HG03571 (cell line): ENCODE data around the gene KRT86.
"Not testable (repeated sequence)": the region's sequence is repeated elsewhere in the genome, so short reads cannot be mapped to it uniquely, and the experiment has no call there.

Experiments used
- ATAC-seq: cut with Tn5 transposase; IDR thresholded peaks from one replicate; pipeline ENCODE4 v1.9.1; 2021; ENCODE audit not compliant: unreplicated experiment

KRT86 gene

DNA sequence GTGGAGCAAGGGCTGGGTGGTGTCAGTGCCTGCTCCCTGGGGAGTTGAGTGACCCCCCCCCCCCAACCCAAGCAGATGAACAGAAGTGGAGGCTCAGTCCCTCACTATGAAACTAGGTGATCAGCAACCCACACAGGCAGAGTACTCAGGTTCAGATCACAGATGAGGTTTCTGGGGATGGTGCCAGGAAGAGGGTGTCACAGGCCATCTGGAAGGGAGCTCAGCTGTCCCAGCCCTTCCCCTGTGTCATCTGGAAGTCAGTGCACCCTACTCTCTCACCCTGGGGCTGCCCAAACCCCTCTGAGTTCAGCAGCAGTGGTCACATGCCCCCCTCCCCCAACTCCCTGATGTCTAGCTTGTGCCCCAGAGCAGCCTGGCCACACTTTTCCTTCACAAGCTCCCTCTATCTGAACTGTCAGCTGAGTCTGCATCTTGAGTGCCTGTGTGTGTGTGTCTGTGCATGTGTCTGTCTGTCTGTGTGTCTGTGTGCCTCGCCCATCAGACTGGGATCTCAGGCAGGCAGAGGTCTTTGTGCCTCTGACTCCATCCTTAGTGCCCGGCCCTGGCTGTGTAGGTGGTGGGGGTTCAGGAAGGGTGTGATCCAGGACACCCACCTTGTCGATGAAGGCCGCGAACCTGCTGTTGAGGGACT is 16.2 kb downstream of the KRT86 start:
- not testable (repeated sequence) for ATAC-seq

DNA sequence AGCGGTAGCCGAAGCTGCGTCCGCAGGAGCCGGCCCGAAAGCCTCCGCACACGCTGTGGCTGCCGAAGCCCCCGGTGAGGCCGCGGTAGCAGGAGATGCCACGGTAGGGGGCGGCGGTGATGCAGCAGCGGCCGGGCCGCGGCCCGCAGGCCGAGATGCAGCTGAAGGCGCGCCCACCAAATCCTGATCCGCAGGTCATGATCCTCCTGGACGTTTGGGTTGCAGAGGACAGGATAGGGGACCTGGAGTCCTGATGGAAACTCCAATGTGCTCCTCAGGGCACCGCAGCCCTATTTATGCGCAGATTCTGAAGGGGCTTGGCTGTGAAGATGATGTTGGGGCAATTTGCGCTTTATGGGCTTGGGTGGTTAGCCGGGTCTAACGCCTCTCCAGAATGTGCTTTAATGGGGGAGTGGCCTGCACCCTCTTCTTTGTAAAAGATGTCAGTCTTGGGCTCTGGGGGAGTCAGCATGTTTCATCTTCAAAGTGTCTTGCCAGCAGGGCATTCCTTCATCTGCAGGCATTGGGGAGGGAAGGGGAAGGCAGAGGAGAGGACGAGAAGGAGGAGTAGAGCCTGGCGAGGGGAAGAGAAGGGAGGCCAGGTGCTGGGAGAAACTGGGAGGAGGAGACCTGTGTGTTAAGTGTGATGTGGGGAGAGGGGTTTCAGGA is 17.0 kb downstream of the KRT86 start, which contains the start of gene KRT81:
Gene KRT81, minus strand, starts transcription at position 268 of the 669 bp plus-strand sequence. Its CDS starts 69 bp downstream, at position 199.
- ATAC-seq, result no peak

DNA sequence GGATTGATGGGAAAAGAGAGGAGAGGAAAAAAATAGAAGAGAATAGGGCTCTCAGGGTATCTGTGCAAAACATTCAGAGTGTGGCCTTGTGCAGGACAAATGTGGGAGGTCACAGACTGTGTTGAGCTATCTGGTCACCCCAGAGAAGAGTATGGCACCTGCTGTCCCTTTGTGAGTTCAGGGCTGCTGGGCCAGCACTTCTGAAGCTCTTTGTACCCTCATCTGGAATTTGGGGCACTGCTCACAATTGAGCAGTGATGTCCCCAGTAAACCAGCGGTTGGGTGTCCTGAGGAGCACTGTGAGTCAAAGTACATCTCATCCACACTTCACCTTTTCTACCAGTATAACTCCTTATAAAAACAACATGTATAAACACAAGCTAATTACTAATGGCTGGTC is 19.5 kb downstream of the KRT86 start:
- ATAC-seq, result no peak

DNA sequence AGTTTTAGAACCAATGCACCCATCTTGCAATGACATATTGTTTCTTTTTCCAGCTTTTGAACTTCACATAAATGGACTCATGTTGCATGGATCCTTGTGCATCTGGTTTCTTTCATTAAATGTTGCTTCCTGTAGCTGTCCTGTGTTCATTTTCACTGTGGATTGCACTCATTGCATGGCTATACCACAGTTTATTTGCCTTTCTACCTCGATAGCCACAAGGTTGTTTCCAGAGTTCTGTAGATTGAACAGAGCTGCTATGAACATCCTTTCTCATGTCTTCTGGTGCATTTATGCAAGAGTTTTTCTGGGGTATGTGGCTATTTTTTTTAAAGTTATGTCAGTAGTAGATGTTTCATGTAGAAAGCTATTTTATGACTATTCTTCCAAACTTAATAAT is 20.4 kb downstream of the KRT86 start:
- ATAC-seq, result no peak

DNA sequence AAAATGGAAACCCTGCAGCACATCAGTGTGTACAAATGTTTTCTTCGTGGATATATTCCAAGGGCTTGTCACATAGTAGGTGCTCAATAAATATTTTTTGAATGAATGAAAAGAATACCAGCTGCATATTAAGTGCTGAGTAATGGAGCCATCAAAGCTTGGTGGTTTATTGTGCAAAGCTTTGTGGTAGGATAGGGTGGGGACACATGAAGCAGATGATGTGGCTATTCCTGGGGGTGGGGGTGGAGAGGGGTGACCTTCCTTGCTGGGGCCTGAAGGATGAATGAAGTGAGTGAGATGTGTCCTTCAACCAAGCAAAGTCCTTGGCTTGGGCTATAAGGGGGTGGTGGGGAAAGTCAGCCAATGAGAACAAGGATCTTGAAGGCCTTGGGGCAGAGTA is 21.2 kb downstream of the KRT86 start:
- ATAC-seq, result no peak

DNA sequence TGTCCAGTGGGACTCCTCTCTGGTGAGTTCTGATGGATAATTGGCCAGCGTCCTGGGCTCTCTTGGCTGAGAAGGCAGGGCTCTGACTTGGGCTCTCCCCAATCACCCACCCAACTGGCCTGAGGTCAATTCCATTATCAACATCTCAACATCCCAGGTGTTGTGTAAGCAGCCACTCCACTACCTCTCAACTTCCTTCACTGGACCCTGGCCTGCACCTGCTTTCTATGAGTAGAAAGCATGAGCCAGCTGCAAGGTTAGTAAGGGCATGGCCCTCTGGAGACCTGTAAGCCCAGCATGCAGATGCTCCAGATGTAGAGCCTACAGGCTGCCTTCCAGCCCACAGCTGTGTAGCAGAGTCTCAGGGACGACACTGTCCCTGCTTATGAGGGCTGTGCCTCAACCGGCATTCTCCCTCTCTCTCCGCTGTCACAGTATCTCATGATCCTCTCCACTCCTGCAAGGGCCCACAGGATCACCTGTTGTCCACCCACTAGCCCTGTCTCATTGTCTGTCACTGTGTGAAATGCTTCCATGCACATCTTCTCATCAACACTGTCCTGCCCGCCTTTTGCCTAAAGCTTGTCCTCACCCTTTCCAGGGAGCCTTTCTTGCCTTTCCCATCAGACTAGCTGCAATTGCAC is 22.2 kb downstream of the KRT86 start:
- no peak for ATAC-seq

DNA sequence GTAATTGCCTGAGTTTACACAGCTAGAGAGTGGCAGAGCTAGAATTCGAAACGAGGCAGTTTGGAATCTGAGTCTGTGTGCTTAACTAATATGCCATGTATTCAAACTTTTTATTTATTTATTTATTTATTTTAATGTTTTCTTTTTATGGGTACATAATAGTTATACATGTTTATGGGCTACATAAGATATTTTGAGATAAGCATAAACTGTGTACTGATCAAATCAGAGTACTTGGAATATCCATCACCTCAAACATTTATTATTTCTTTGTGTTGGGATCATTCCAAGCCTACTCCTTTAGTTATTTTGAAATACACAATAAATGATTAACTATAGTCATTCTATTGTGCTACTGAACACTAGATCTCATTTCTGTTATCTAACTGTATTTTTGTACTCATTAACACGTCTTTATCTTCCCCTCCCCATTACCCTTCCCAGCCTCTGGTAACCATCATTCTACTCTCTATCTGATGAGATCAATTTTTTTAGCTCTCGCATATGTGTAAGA is 24.3 kb downstream of the KRT86 start:
- no peak for ATAC-seq

DNA sequence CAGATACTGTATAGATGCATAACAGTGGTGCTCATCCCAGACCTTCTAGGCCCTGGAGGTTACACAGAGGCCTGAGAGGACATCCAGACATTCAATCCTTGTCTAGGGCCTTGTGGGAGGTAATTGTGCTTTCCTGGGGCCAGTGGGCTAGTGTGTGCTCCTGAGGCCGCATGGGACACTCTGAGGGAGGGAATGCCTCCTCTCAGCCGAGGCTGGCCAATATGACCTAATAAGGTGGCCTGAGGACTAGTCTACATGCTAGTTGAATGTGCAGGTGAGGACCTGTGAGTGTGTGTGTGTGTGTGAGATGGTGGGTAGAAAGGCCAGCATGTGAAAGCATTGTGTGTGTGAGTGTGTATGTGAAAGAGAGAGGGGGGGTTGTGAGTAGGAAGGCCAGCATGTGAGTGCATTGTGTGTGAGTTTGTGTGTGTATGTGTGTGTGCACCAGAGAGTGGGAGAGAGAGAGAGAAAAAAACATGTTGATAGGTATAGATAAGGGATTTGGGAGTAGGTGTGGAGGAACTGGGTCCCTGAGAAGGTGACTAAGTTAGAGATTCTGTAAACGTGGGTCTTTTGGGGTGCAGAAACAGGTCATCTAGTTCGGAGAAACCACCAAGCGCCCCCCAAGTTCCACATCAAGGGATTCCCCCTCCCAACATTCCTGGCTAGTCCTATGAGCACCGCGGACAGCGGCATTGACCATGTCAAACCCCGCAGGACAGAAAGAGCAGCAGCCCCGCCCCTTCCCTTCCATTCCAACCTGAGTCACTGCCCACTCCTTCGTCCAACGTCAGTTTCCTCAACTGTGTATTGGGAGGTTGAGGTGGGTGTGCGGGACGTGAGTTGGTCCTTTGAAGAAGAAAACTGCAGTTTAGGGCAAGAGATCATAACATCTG is 26.6 kb downstream of the KRT86 start:
- no peak for ATAC-seq

DNA sequence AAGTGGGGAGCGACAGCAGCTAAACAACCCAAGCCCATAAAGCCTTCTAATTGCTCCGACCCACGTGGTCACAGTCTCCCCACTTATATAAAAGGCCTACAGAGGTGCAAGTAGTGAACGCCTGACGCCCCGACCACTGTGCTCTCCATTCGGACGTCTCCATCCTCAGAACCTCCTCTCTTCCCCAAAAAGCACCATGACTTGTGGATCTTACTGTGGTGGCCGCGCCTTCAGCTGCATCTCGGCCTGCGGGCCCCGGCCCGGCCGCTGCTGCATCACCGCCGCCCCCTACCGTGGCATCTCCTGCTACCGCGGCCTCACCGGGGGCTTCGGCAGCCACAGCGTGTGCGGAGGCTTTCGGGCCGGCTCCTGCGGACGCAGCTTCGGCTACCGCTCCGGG is 27.3 kb downstream of the KRT86 start:
- ATAC-seq, result not testable (repeated sequence)

DNA sequence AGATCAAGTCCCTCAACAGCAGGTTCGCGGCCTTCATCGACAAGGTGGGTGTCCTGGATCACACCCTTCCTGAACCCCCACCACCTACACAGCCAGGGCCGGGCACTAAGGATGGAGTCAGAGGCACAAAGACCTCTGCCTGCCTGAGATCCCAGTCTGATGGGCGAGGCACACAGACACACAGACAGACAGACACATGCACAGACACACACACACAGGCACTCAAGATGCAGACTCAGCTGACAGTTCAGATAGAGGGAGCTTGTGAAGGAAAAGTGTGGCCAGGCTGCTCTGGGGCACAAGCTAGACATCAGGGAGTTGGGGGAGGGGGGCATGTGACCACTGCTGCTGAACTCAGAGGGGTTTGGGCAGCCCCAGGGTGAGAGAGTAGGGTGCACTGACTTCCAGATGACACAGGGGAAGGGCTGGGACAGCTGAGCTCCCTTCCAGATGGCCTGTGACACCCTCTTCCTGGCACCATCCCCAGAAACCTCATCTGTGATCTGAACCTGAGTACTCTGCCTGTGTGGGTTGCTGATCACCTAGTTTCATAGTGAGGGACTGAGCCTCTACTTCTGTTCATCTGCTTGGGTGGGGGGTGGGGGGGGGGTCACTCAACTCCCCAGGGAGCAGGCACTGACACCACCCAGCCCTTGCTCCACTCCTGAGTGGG is 27.9 kb downstream of the KRT86 start:
- ATAC-seq, result not testable (repeated sequence)

DNA sequence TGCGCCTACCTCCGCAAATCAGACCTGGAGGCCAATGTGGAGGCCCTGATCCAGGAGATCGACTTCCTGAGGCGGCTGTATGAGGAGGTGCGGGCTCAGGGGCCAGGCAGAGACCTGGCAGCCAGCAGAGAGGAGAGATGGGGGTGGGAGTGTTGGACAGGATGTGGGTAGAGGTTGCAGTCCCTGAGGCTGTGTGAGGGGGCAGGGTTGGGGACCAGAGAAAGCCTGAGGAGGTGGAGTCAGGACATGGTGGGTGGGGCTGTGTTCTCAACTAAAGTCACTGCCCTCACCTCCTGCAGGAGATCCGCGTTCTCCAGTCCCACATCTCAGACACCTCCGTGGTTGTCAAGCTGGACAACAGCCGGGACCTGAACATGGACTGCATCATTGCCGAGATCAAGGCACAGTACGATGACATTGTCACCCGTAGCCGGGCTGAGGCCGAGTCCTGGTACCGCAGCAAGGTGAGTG is 30.5 kb downstream of the KRT86 start:
- peak; percentile 89 for ATAC-seq

DNA sequence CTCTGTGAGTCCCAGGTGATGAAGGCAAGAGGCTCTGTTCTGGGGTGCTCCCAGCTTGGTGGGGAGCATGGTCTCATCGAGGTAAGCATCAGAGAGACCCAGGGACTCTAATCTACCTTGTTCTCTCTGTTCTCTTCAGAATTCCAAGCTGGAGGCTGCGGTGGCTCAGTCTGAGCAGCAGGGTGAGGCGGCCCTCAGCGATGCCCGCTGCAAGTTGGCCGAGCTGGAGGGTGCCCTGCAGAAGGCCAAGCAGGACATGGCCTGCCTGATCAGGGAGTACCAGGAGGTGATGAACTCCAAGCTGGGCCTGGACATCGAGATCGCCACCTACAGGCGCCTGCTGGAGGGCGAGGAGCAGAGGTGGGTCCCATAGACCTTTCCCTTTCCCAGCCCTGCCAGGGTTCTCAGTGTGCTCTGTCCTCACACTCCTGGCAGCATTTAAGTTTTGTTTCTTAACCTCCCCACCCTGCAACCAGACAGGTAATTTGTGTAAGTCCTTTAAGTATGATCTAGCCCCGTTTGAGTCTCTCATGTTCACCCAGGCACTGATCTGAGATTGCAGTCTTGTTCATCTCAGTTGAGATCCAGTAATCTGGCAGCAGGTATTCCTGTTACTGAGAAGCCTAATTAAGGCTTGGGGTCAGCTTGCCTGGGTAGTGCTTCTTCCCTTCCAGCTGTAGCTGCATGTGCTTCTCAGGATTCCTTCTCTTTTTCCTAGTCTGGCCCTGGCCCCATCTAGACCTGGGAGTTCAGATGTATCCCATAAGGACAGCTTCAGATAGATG is 31.7 kb downstream of the KRT86 start:
- no peak for ATAC-seq

DNA sequence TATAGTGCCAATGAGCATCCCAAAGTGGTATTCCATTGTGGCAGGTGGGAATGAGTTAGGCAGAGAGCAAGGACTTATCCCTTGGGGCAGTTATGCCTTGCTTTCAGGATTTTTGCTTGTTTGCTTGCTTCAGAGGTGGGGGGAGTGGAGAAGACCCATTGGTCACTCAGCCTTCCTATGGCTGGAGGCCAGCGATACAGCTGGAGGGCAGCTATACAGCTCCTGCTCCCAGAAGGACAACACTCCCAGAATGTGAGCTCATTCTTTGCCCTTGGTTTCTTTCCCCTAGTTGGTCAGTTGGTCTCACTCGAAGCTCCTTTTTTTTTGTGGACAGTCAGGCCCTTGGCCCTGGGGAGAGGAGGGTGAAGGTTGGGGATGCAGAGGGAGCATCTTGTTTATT is 32.3 kb downstream of the KRT86 start:
- ATAC-seq, result no peak

DNA sequence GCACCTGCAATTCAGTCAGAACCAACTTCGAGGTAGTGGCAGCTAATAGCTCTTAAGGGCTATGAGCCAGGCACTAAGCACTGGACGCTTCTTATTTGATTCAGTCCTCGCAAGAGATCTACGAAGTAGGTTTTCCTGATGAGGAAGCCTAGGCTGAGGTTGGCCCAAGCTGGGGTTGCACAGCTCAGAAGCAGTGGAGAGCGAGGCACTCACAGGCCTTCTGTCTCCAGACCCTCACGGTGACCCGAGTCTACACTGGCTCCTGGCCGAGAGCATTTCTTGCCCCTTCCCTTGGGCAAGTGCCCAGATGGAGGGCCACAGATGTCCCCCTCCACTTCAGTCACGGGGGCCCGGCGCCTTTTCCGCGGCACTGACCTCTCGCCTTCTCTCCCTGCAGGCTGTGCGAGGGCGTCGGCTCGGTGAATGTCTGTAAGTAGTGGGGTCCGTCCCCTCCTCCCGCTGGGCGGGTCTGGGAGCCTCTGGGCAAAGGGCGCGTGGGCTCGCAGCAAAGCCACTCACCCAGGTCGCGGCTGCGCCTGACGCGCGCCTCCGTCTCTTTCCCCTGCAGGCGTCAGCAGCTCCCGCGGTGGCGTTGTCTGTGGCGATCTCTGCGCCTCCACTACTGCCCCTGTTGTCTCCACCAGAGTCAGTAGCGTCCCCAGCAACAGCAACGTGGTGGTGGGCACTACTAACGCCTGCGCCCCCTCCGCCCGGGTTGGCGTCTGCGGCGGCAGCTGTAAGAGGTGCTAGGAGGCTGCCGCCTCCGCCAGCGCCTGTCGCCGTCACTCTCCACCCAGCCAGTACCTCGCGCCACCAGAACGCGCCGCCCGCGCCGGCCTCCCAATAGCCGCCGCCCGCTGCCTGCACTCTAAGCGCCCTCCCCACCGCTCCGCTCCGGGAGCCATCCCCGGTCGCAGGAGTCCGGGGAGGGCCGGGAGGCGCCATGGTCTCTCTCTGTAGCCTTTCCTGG is 33.7 kb downstream of the KRT86 start:
- ATAC-seq, result no peak

DNA sequence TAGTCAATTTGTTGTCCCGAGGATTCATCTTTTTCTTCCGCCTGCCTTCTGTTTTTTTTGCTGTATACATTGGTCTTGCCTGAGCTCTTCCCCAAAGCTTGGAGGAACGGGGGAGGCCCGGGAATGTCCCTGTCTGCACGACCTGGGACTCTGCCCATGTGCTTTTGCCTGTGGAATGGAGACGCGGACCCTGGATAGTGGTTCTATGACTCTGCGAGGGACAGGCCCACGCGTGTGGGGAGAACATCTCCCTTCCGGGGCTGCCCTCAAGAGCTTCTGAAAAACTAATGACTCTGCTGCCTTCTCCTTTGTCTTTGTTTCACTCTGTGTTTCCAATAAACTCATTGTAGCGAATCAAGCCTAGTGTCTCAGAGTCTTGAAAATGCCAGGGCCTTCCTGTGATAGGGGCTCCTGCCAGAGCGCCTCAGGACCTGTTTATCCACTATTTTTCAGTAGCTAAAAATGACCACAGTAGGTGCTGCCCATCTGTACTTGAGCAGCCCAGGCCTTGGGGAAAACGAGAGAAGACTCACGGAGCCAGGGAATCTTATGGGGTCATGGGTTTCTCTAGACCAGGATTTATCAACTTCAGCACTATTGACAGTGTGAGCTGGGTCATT is 34.5 kb downstream of the KRT86 start:
- no peak for ATAC-seq

DNA sequence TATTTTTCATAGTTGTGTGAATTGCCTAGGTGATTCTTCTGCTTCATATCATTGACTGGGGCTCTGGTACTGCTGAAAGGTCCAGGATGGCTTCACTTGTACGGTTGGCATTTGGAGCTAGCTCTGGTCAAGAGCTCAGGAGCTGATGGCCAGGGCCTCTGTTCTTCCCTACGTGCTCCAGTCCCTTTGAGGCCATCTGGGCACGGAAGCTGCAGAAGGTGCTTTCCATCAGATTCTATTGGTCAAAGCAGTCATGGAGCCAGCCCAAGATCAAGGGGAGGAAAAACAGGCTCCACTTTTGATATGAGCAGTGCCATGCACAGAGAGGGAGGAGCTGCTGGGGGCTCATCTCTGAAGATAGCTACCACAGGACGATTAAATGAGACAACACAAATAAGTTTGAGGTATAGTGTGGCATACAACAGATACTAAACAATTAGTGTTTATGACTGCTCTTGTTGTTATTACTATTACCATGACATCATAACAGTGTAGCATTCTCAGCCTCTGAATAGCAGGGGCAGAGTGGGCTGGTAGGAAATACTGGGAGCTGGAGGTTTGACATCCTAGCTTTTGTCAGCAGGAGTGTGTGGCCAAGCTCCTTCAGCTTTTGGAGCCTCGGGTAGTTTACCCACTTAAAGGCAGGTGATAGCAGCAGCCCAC is 36.3 kb downstream of the KRT86 start:
- no peak for ATAC-seq

DNA sequence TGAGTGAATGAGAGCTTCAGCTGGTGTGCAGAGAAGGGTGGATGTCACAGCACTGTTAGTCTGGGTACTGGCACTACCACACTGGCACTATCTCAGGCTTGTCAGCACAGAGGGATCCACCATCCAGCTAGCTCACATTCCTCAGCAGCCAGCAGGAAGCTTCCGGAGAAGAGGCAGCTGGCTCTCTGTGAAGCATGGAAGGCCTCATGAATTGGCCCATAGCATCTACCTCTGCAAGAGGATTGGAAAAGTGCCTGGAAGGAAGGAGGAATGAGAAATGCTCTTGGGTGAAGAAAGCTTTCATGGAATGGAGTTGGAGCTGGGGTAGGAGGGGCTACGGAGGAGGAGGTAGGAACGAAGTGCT is 36.8 kb downstream of the KRT86 start:
- no peak for ATAC-seq

DNA sequence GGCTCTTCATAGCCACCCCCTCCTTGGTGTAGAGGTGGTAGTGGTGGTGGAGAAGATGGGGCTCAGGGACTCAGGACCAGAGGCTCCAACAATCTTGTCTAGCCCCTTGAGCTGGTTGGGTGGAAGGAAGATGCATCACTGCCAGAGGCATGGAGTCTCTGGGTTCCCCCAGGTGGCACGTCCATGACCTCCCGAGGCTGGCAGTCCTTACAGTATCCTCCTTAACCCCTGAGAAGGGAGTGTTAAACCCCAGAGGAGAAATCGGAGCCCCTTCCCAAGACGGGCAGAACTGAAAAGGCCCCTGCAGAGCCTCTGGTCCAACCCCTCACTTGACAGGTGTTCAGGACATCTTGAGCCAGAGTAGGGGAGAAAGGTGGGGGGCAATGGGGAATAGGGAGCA is 37.6 kb downstream of the KRT86 start:
- ATAC-seq, result no peak
